GM19455 (cell line): Measurements from ENCODE around the gene YOD1.

ENCODE experiments used
- ATAC-seq: cut with Tn5 transposase; IDR thresholded peaks from one replicate; pipeline ENCODE4 v1.9.1; 2021; ENCODE audit not compliant: unreplicated experiment

Gene YOD1

GRCh38 chr1:207028884-207029650 lies 21.9 kb downstream of the YOD1 start:
- no peak for ATAC-seq

GRCh38 chr1:207027921-207028320 lies 23.1 kb downstream of the YOD1 start:
- no peak for ATAC-seq

DNA sequence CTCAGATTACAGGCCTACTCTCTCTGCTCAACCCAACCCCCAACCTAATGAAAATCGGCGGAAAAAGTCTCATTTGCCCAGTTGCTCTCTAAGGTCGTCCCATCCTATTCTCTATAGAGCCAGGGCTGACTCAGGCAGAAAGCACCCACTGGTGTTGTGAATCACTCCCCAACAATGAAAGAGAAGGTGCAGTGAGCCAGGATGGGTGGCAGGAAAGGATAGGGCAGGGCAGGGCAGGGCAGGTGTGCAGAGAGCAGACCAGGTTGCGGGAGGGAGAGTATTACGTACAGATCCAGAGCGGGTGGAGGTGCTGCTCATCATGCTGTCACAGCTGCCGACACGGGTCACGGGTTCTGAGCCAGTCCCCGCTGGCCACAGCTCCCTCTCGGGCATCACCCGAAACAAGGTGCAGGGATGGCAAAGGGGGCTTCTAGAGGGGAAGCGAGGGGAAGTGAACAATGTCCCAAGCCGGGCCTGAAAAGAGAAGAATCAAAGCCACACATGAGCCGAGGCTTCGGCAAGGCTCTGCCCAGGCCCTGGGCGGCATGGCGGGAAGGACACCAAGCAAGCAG lies 23.7 kb downstream of the YOD1 start:
- ATAC-seq, result no peak

DNA sequence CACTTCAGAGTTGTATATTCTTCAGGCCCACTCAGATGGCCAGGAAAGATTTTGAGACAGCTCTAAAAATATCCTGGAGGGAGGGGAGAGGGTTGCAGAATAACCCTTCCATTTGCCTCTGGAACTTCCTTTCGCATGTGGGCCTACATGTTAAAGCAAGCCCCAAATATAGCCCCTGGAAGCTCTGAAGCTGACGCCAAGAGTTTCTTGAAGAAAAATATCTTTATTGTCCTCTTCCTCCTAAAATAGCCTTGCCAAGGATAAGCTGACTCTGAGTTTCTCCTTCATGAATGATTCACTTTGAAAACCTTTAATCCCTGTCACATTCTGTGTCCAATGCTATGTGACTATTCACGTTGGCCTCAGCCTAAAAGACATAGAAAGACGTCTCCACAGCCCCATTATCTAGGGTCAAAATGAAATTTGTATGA lies 24.9 kb downstream of the YOD1 start:
- no peak for ATAC-seq

DNA sequence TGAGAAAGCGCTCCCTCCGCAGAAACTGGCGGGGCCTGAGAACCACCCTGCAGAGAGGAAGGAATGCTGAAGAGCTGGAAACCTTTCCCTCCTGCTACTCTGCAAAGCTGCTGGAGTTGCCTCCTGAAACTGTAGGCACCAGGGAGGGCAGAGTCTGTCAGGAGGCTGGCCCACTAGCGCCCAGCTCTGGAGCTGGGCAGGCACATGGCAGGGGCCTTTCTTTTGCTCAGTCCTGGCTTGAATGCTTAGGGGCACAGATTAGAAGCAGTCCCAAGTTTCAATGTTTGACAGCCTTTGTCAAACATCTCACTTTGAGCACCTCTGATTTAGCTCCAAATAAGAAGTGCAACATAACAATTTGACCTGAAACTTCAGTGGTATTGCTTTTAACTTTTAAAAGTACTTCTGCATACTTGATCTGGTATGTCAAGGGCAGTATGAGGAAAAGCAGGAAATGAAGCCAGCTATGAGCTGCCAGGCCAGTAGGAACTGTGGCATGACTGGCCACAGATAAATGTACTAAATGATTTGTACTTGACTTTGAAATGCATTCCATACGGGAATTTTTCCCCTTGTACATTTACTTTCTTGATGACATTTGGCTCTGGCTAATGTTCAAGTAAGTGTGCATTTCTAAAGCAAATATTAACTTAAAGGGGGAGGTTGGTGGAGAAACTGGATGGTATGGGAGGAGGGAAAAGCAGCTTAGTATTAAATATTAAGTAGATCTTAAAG lies 25.7 kb downstream of the YOD1 start:
- ATAC-seq, result no peak

GRCh38 chr1:207024202-207025145 lies 26.5 kb downstream of the YOD1 start:
- no peak for ATAC-seq

DNA sequence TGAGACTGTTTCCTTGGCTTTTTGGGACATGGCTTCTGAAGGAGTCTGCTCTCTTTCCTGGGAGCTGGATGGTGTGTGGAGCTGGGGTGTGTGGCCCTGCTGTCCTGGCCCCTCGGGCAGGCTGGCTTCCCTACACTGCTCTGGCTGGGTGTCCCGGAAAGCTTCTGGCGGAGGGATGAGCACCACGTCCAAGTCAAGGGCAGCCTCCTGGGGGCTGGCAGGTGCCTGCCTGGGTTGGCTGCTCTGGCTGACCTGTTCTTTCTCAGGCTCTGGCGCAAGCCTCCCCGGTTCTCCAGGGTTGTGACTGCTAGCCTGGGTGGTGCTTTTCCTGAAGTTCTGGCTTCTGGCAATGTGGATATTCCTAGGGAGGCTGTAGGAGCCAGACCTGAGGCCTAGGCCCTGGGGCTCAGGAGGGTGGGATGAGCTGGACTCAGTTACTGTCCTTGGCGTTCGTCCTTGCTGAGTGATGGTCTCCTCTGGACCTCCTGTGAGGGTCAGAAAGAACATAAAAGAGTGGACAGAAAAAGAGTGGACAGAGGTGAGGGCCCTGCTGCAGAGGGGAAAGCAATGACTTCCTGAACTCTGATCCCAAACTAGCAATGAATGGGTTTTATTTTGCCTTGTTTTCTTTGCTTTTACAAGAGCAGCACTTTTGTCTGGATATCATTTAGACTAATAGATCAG lies 27.9 kb downstream of the YOD1 start:
- ATAC-seq, result no peak

DNA sequence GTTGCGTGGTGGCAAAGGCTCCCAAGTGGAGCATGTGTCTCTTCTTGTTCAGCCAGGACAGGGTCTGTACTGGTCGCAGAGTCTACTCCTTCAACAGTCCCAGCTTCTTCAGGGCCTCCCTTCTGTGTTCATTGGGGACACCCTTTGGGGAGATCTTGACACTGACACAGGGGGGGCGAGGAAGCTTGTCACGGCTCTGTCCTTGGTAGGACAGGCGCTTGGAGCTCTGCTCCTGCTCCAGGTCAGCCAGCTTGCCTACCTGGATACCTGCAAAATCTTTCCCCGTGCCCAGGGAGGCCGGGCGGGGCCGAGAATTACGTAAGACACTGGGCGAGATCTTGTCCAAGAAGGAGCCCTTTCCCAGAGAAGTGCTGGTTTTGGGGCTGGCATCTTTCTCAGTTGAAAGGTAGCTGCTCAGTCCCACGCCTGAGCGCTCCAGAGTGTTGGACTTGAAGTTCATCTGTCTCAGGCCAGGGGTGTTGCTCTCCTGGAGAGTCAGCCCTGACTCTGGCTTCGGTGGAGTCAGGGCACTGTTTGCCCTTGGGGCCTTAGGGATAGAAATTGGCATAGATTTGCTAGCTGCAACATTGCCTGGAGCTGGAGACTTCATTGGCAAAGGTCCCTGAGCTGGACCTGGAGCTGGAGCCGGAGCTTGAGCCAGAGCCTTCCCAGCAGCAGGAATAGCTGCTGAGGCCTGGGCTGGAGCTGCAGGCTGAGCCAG lies 29.0 kb downstream of the YOD1 start:
- ATAC-seq, result no peak

GRCh38 chr1:207021139-207021861 lies 29.7 kb downstream of the YOD1 start:
- ATAC-seq, result no peak

GRCh38 chr1:207020709-207021107 lies 30.3 kb downstream of the YOD1 start:
- no peak for ATAC-seq

DNA sequence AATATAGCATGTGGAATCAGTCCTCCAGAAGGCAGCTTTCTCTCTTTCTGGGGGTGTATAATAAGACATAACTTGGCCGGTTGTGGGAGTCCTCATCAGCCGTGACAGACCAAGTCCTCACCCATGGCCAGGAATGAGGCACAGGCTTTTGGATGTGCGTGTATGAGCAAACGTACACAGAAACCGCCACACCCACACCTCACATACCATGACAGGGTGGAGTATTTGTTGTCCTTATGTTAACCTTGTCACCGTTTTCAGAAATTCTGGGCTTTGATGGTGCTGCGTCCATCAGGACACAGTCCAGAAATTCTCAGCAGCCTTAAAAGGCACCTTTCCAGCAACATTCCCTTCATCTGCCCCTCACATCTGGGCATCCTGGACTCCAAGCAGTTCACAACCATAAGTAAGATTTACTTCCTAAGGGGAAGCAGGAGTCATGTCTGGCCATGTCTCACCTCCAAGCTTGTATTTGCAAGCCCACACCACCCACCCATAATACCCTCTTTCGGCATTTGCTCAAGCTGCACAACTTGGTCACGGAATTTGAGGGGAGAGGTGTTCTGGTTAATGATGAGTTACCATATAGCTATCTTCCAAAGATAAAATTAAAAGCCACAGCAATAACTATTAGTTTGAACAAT lies 30.8 kb downstream of the YOD1 start:
- ATAC-seq, result no peak

GRCh38 chr1:207019661-207020060 lies 31.3 kb downstream of the YOD1 start:
- ATAC-seq, result no peak

- ATAC-seq, result no peak
Measured at GRCh38 chr1:207019161-207019560, 31.8 kb downstream of the YOD1 start.

- no peak for ATAC-seq
Measured at GRCh38 chr1:207018707-207019106, 32.3 kb downstream of the YOD1 start.

DNA sequence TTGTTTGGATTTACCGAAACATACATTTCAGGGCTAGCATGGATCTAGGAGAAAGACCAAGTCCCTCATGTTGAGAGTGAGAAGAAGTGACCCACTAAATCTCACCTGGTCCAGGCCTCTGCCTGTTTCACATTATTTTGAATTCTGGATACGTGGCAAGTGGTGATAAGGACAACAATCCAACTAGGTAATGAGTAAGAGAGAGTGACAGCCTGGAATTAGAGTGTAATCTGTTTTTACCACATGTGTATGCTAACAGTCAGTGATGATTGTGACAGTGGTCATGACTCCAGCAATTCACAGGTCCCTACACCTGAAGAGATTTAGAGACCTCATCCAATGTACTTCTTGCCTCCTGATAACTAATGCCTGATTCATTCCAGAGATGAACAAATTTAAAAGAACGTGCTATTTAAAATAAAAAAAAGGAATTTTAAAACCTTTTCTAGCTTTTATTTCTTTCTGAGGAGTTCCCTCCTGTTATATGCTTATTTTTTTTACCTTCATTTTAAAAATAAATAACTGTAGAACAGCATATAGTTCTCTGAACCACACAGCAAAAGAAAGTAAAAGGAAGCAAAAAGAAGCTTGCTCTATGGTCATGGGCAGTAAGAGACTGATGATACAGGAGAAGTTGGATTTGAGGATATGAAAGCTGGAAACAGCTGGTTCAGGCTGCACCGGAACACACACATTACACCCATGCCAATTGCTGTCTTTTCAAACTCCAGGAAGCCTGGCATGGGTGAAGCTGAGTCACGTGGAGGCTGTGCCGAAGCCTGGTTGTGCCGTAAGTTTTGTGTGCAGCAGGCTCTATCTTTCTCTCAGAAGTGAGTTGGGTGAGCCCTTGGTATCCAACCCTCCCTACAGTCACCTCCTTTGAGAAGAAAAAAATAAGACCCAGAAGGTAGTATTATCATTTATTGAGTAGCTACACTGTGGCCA lies 33.1 kb downstream of the YOD1 start:
- no peak for ATAC-seq

- no peak for ATAC-seq
Measured at GRCh38 chr1:207015791-207016190, 35.2 kb downstream of the YOD1 start.

GRCh38 chr1:207014728-207015127 lies 36.3 kb downstream of the YOD1 start:
- ATAC-seq, result no peak
